Loucy (cell line): ENCODE data around the gene EMC10.

Source experiments
- CTCF ChIP-seq: fragments of 200-600 bp; sonication (generic); conservative IDR thresholded peaks from 2 replicates; pipeline ENCODE4 v1.5.1; 2014; ENCODE audit warnings: mild to moderate bottlenecking, antibody characterized with exemption, low read length
- EZH2phosphoT487 ChIP-seq: fragments of 200-600 bp; IDR thresholded peaks from 2 replicates; pipeline ENCODE4 v1.6.1; 2018; ENCODE audit warnings: antibody characterized with exemption, mild to moderate bottlenecking, moderate library complexity, borderline replicate concordance

GRCh38 chr19:50433201-50434180, 42.8 kb upstream of the EMC10 start:
- no peak for TF ChIP-seq CTCF
- TF ChIP-seq EZH2phosphoT487, result no peak
